BE2C (cell line): Measurements from ENCODE around the gene SLC25A38.
A peak's percentile ranks its signal among the peaks of the same experiment; 100 is the strongest.
"Not testable (repeated sequence)": the region's sequence is repeated elsewhere in the genome, so short reads cannot be mapped to it uniquely, and the experiment has no call there.

Source experiments
- DNase-seq: peaks from one replicate; pipeline ENCODE4 v3.0.0-alpha.2; 2020
- H3K27me3 ChIP-seq: fragments of 250-450 bp; sonication (Bioruptor Pico); 2 replicates; pipeline ENCODE4 v1.5.1; 2020; ENCODE audit warnings: mild to moderate bottlenecking
- H3K36me3 ChIP-seq: fragments of 250-450 bp; sonication (Bioruptor Pico); 2 replicates; pipeline ENCODE4 v1.5.1; 2020; ENCODE audit warnings: mild to moderate bottlenecking
- H3K4me1 ChIP-seq: fragments of 250-450 bp; sonication (Bioruptor Pico); 2 replicates; pipeline ENCODE4 v1.5.1; 2020
- H3K4me3 ChIP-seq: 2 replicates; pipeline ENCODE4 v1.5.1; 2011; ENCODE audit warnings: low read depth, low read length
- H3K9me3 ChIP-seq: fragments of 250-450 bp; sonication (Bioruptor Pico); 2 replicates; pipeline ENCODE4 v1.5.1; 2020
- TF ChIP-seq, protein P1 (sequence below): IDR thresholded peaks from 2 replicates; pipeline ENCODE4 v1.5.1; 2012; ENCODE audit warnings: mild to moderate bottlenecking, low read depth, low read length

The SLC25A38 gene

DNA sequence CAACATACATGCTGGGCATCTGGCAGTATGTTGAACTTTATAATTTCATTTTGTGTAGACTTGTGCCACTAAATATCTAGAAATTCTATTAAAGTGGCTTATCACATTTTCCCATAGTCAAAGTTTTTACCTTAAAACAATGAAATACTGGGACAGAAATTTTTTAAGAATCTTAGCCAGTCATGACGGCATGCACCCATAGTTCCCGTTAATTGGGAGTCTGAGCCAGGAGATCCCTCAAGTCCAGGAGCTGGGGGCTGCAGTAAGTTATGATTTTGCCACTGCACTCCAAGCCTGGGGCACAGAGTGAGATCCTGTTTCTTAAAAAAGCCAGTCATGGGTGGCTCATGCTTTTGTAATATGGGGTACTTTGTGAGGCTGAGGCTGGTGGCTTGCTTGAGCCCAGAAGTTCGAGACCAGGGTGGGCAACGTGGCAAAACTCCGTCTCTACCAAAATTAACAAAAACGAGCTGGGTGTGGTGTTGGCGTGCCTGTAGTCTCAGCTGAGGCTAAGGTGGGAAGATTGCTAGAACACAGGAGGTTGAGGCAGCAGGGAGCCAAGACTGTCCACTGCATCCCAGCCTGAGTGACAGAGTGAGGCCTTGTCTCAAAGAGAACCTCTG lies 26.5 kb downstream of the SLC25A38 start:
- Histone ChIP-seq H3K4me3 (peak overlapping the region; percentile 87), H3K27me3 (no peaks in the 10 kb centered on the region), H3K4me1 (no peaks in the 10 kb centered on the region), H3K36me3 (peaks cover 70% of the 10 kb centered on the region), H3K9me3 (no peaks in the 10 kb centered on the region)
- TF ChIP-seq, protein P1, sequence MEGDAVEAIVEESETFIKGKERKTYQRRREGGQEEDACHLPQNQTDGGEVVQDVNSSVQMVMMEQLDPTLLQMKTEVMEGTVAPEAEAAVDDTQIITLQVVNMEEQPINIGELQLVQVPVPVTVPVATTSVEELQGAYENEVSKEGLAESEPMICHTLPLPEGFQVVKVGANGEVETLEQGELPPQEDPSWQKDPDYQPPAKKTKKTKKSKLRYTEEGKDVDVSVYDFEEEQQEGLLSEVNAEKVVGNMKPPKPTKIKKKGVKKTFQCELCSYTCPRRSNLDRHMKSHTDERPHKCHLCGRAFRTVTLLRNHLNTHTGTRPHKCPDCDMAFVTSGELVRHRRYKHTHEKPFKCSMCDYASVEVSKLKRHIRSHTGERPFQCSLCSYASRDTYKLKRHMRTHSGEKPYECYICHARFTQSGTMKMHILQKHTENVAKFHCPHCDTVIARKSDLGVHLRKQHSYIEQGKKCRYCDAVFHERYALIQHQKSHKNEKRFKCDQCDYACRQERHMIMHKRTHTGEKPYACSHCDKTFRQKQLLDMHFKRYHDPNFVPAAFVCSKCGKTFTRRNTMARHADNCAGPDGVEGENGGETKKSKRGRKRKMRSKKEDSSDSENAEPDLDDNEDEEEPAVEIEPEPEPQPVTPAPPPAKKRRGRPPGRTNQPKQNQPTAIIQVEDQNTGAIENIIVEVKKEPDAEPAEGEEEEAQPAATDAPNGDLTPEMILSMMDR = no peak
- no peak for DNase-seq

DNA sequence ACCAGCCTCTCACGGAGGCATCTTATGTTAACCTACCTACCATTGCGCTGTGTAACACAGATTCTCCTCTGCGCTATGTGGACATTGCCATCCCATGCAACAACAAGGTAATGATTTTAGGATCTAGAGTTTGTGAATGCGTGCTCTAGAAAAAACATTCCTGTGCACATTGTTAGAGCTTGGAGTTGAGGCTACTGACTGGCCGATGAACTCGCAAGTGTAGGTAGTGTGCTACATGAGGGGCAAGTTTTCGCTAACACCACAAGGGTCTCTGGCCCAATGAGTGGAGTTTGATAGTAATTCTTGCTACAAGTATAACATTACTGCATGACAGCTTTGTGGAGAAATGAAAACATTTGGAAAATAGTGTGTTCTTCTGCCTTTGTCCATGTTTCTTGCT lies 27.7 kb downstream of the SLC25A38 start:
- Histone ChIP-seq H3K4me3 (no peak overlapping the region), H3K9me3 (no peaks in the 10 kb centered on the region), H3K27me3 (no peaks in the 10 kb centered on the region), H3K36me3 (peaks cover 70% of the 10 kb centered on the region), H3K4me1 (no peaks in the 10 kb centered on the region)
- DNase-seq = no peak
- TF ChIP-seq, protein P1 = no peak

DNA sequence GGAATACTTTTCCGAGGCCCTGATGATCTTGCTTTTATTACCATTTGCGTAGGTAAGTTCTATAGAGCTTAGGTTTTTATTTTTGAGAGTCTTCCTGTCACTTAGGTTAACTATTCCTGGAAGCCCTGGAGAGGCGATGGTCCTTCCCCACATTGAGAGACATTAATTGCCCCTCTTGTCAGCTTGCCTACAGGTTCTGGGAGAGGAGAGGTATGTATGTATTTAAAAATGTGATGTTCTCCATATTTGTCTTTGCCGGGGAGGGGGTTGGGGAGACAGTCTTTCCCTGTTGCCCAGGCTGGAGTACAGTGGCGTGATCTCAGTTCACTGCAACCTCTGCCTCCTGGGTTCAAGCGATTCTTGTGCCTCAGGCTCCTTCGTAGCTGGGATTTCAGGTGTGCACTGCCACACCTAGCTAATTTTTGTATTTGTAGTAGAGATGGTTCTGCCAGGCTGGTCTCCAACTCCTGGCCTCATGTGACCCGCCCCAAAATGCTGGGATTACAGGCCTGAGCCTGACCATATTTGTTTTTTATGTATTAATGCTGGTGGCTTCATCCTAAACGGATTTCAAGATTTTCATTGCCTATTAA lies 29.6 kb downstream of the SLC25A38 start:
- TF ChIP-seq, protein P1 = no peak
- no peaks in the 10 kb centered on the region for H3K9me3 ChIP-seq
- no peaks in the 10 kb centered on the region for H3K27me3 ChIP-seq
- DNase-seq = no peak
- H3K4me1 ChIP-seq = peaks cover 2% of the 10 kb centered on the region; the same call in 1 of the 2 replicates
- peaks cover 62% of the 10 kb centered on the region for H3K36me3 ChIP-seq
- H3K4me3 ChIP-seq = no peak overlapping the region

DNA sequence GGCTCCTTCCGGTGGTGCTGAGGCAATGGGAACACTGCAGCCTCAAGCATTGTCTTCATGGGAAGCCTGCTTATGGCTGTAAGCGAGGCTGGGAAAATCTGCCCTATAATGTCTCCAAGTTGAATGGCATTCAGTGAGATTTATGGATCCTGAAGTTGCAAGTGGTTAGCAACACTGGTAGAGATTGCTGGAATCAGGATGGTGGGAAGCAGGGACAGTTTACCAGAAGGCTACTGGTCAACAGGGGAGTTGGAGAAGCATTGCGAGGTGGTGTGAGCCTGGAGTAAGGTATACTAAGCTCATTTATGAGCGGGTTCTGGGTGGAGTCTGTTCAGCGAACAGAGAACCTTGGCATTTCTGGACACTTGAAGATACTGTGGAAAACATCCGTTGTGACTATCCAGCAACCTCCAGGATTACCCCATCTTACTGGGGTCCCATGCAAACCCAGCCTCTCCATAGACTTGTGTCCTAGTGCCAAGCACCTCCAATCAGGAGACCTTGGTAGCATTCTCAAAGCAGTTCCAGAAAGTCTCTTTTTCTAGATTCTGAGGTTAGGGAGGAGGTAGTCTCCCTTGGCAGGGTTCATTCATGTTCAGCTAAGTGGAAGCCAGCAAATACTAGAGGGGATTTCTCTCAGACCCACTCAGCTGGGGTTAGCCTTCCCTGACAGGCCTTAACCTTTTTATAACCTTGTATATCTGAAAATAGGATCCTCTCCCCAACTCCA lies 30.7 kb downstream of the SLC25A38 start:
- TF ChIP-seq, protein P1 = no peak
- H3K4me1 ChIP-seq = peaks cover 2% of the 10 kb centered on the region; the same call in 1 of the 2 replicates
- no peaks in the 10 kb centered on the region for H3K27me3 ChIP-seq
- no peak overlapping the region for H3K4me3 ChIP-seq
- H3K9me3 ChIP-seq = no peaks in the 10 kb centered on the region
- no peak for DNase-seq
- peaks cover 51% of the 10 kb centered on the region for H3K36me3 ChIP-seq

DNA sequence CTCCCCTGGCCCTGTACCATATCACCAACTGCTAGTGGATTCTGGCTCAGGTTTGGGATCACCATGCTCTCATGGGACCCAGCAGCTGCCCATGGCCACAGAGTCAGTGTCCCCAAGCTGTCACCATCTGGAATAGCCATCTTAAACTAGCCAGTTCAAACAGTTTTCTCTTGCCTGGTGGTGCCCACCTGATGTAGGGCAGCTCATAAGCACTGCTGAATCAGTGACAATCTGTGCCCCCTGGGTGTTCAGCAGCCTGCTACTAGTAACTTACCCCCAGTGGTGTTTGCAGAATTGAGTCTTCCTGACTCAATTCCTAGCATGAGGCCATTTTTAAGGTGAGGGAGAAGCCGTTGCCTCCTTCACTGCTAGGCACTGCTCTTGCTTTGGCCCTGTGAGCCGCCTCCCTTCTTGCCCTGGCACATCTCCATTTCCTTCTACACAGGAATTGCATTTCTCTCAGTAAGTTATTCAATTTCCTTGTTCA lies 31.3 kb downstream of the SLC25A38 start:
- TF ChIP-seq, protein P1 = no peak
- peak; percentile 8 for DNase-seq
- H3K27me3 ChIP-seq = no peaks in the 10 kb centered on the region
- H3K36me3 ChIP-seq = peaks cover 49% of the 10 kb centered on the region
- H3K9me3 ChIP-seq = no peaks in the 10 kb centered on the region
- H3K4me1 ChIP-seq = peaks cover 2% of the 10 kb centered on the region; the same call in 1 of the 2 replicates
- no peak overlapping the region for H3K4me3 ChIP-seq

DNA sequence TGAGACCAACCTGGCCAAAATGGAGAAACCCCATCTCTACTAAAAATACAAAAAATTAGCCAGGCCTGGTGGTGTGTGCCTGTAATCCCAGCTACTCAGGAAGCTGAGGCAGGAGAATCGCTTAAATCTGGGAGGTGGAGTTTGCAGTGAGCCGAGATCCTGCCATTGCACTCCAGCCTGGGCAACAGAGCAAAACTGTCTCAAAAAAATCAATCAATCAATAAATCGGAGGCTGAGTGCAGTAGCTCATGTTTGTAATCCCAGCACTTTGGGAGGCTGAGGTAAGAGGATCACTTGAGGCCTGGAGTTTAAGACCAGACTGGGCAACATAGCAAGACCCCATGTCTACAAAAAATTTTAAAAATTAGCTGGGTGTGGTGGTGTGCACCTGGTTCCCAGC lies 32.1 kb downstream of the SLC25A38 start:
- not testable (repeated sequence) for DNase-seq, H3K27me3 ChIP-seq, H3K4me3 ChIP-seq, H3K9me3 ChIP-seq, H3K4me1 ChIP-seq
- peaks cover 40% of the 10 kb centered on the region for H3K36me3 ChIP-seq
